ENCODE measurements around the gene TERT.

DNA sequence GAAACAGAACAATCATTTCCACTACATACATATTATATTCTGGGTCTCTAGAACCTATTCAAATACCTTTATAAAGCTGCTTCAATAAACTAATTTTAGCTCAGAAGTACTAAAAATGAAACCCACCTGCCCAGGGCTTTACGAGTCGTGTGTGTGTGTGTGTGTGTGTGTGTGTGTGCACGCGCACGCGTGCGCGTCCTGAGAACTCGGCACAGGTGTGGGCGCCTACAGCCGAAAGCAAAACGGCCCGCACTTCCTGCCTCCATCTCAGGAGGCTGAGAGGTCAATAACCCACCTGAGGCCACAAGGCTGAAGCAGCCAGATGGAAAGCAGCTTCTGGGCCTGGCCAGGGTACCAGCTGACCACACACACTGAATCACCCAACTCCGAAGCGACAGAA, 47.0 kb upstream of the TERT start:
- TF ChIP-seq CTCF (conservative IDR thresholded peaks at IDR 0.05; ENCODE audit: low read length) (no peak), EZH2phosphoT487 (IDR thresholded peaks at IDR 0.05; ENCODE audit: borderline replicate concordance, low read depth, low read length) (no peak)
